GM21423 (cell line): ENCODE measurements around the gene MS4A8.

Experiments used
- ATAC-seq: cut with Tn5 transposase; IDR thresholded peaks from one replicate; pipeline ENCODE4 v1.9.1; 2021; ENCODE audit warnings: mild to moderate bottlenecking, moderate library complexity; ENCODE audit not compliant: unreplicated experiment

Gene MS4A8

DNA sequence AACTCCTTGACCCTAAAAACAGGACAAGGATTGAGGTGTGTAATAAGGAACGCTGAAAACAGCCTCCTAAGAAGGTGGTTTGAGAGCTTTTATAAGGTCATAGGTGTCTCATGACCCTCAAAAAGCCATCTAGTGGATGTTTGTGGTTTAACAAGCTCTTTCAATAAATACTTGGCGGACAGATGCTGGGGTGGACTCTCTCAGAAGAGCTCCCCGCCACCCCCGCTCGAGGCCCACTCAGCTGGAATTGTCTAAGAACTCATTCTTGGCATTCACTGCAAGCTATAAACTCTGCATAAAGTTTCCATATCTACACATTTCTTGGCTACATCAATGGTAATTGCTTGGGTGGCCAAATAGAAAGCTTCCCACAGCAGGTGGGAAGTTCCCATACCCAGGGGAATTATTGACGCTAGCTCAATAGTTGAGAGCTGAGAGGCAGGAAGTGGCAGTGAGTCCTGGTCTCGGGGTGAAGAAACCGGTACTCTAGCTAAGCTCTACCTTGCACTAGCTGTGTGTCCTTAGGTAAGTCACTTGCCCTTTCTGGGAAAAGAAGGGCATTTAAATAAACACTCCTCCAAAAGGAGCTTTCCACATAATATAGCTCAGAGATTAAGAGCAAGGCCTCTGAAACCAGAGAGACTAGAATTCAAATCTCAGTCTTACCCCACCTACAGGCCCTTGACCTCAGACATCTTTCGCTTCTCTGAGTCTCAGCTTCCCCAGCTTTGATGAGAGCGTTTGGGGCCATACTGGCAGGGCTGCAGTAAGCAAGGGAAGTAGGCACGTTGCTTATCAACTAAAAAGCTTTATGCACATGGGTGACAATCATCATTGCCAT lies 63.7 kb downstream of the MS4A8 start:
- ATAC-seq, result peak; percentile 65

DNA sequence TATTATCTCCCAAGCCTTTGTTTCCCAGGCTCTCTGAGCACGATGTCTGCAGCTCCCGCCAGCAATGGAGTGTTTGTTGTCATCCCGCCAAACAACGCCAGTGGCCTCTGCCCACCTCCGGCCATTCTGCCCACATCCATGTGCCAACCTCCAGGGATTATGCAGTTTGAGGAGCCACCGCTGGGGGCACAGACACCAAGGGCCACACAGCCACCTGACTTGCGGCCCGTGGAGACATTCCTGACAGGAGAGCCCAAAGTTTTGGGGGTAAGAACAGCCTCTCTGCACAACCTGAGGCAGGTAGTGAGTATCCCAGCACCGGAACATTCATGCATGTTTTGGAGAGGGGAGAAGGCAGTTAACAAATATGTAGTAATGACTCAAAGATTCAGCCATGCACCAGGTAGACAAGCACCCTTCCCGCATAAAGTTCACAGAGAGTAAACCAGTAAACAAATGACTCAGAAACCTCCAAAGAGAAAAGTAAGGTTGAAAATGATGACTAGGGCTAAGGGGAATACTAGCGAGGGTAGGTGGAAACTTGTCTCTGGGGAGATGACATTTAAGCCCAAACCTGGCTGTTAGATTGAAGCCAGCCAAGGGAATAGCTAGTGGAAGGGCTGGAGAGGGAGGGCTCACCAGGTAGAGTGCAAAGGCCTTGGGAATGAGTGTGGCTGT lies 64.4 kb downstream of the MS4A8 start:
- no peak for ATAC-seq

DNA sequence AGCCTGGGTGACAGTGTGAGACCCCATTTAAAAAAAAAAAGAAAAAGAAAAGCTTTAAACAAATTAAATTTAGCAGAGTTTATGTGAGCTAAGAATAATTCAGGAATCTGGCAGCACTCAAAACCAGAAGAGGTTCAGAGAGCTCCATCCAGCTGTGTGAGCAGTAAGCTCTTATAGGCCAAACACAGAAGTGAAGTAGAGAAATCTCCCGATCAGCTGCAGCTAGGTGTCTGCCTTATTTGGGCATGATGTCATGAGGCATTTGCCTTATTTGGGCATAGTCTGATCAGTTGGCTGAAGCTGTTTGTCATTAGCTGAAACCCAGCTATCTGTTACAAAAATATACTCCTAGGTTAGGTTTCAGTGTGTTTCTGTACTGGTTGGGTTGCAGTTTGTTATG lies 65.5 kb downstream of the MS4A8 start:
- ATAC-seq, result peak; percentile 35

DNA sequence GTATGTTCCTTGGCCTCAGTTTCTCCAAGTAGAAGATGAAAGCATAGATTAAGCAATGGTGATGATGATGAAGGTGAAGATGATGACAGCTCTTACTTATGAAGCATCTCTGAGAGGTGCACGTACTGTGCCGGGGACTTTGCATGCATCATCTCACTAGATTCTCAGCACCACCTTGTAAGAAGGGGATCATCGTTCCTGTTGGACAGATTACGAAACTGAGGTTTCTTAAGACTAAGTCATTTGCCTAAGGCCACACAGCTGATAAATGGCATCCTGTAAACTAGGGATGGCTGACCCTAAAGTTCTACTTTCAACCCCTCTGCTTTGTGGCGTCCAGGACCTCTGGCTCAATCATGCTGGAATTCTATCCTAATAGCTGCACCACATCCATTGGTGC lies 65.9 kb downstream of the MS4A8 start:
- ATAC-seq, result no peak
